H1 (cell line): ENCODE data around the gene SPATA31E1. TPM values are rescaled to one million over a fixed set of nuclear protein-coding genes. Genes with fewer than 3 reads are reported as not detected.

Source experiments
- CTCF ChIA-PET: fragments of 300-600 bp; sonication (Branson Sonifier 250); formaldehyde crosslinking; loops from one replicate; lab custom pipeline; 2021; ENCODE audit not compliant: partially characterized antibody; lab: Charles Lee
- POLR2A ChIA-PET: fragments of 300-600 bp; sonication (Branson Sonifier 250); formaldehyde crosslinking; loops from one replicate; lab custom pipeline; 2021; ENCODE audit warnings: inconsistent platforms; ENCODE audit not compliant: partially characterized antibody; lab: Charles Lee
- DNase-seq, 2 experiments: peaks; one replicate each; pipeline versions ENCODE4 v3.0.0 to v3.0.0-alpha.2; 2010 to 2022; ENCODE audit warnings: low spot score in 2 of 2, low read depth in 1 of 2, mixed read lengths in 1 of 2
- FAIRE-seq: peaks from 2 replicates; lab custom pipeline; 2011; peaks lifted over from hg19 to GRCh38; lab: Jason Lieb, UNC
- H2AFZ ChIP-seq: 2 replicates; pipeline ENCODE4 v1.8.1; 2012; ENCODE audit warnings: low read length, inconsistent platforms
- H2AK5ac ChIP-seq: 2 replicates; pipeline ENCODE4 v1.6.1; 2013; ENCODE audit warnings: low read depth, low read length
- H2BK120ac ChIP-seq: replicated peaks from 2 replicates; pipeline ENCODE3; 2013; ENCODE audit warnings: low read depth, low read length, inconsistent platforms
- H2BK12ac ChIP-seq: 2 replicates; pipeline ENCODE4 v1.6.1; 2013; ENCODE audit warnings: low read depth, low read length
- H2BK15ac ChIP-seq: 2 replicates; pipeline ENCODE4 v1.6.1; 2013; ENCODE audit warnings: low read length
- H2BK20ac ChIP-seq: 2 replicates; pipeline ENCODE4 v1.6.1; 2013; ENCODE audit warnings: low read length
- H2BK5ac ChIP-seq: 2 replicates; pipeline ENCODE4 v1.6.1; 2013; ENCODE audit warnings: low read depth, low read length
- H3K14ac ChIP-seq: 2 replicates; pipeline ENCODE4 v1.6.1; 2013; ENCODE audit warnings: inconsistent platforms; ENCODE audit not compliant: insufficient read length
- H3K18ac ChIP-seq: 2 replicates; pipeline ENCODE4 v1.6.1; 2013; ENCODE audit warnings: low read length; ENCODE audit errors: extremely low read depth
- H3K23ac ChIP-seq: 2 replicates; pipeline ENCODE4 v1.6.1; 2013; ENCODE audit warnings: inconsistent platforms; ENCODE audit not compliant: insufficient read length
- H3K23me2 ChIP-seq: 2 replicates; pipeline ENCODE4 v1.6.1; 2013; ENCODE audit warnings: low read depth, low read length
- H3K27ac ChIP-seq: 2 replicates; pipeline ENCODE4 v1.6.1; 2011; ENCODE audit warnings: low read depth, low read length, inconsistent platforms
- H3K27me3 ChIP-seq, 4 experiments: replicated peaks in 1 of 4; 1 replicate in 1 of 4; 2 replicates in 3 of 4; pipeline versions ENCODE4 v1.6.1 to v1.8.1; 2011 to 2013; ENCODE audit warnings: low read length in 3 of 4, mild to moderate bottlenecking in 3 of 4, inconsistent platforms in 2 of 4, mixed read lengths in 2 of 4, moderate library complexity in 1 of 4; ENCODE audit not compliant: control insufficient read depth in 3 of 4, insufficient read depth in 3 of 4; ENCODE audit errors: extremely low read depth in 1 of 4
- H3K36me3 ChIP-seq, 4 experiments: 2 replicates each; pipeline versions ENCODE4 v1.6.1 to v1.8.1; 2011 to 2013; ENCODE audit warnings: mild to moderate bottlenecking in 4 of 4, low read length in 3 of 4, moderate library complexity in 2 of 4, control low read depth in 1 of 4, inconsistent platforms in 1 of 4; ENCODE audit not compliant: insufficient read depth in 4 of 4, control insufficient read depth in 2 of 4
- H3K4ac ChIP-seq: replicated peaks from 2 replicates; pipeline ENCODE3; 2013; ENCODE audit warnings: low read length, low read depth, mixed read lengths, inconsistent platforms; ENCODE audit not compliant: insufficient read length
- H3K4me1 ChIP-seq, 4 experiments: replicated peaks in 1 of 4; 1 replicate in 1 of 4; 2 replicates in 3 of 4; pipeline versions ENCODE4 v1.6.1 to v1.8.1; 2011 to 2013; ENCODE audit warnings: low read length in 3 of 4, inconsistent platforms in 2 of 4, mixed read lengths in 1 of 4; ENCODE audit not compliant: insufficient read depth in 4 of 4, control insufficient read depth in 3 of 4
- H3K4me2 ChIP-seq, 2 experiments: 2 replicates each; pipeline versions ENCODE4 v1.6.1 to v1.8.1; 2011 to 2013; ENCODE audit warnings: low read depth in 2 of 2, low read length in 2 of 2, control low read depth in 1 of 2, inconsistent platforms in 1 of 2, mild to moderate bottlenecking in 1 of 2; ENCODE audit not compliant: insufficient read depth in 1 of 2
- H3K4me3 ChIP-seq, 4 experiments: fragments of 200-600, 300-600 bp in 1 of 4; sonication (generic), shearing (Covaris generic), sonication (Bioruptor Twin) in 1 of 4; 2 replicates each; pipeline versions ENCODE4 v1.5.1 to v1.8.1; 2011 to 2016; ENCODE audit warnings: low read length in 4 of 4, low read depth in 3 of 4, control low read depth in 2 of 4, inconsistent platforms in 2 of 4, mild to moderate bottlenecking in 2 of 4, mixed read lengths in 1 of 4, moderate library complexity in 1 of 4; ENCODE audit not compliant: insufficient read depth in 2 of 4; ENCODE audit errors: extremely low read depth in 1 of 4
- H3K56ac ChIP-seq: replicated peaks from 2 replicates; pipeline ENCODE3; 2013; ENCODE audit warnings: low read depth, mild to moderate bottlenecking, mixed read lengths, low read length, inconsistent platforms; ENCODE audit not compliant: insufficient read length
- H3K79me1 ChIP-seq: 2 replicates; pipeline ENCODE4 v1.6.1; 2013; ENCODE audit warnings: low read depth, low read length, control low read depth
- H3K79me2 ChIP-seq, 2 experiments: 2 replicates each; pipeline versions ENCODE4 v1.6.1 to v1.8.1; 2012 to 2013; ENCODE audit warnings: low read length in 2 of 2, mild to moderate bottlenecking in 2 of 2, inconsistent platforms in 1 of 2; ENCODE audit not compliant: insufficient read depth in 2 of 2, control insufficient read depth in 1 of 2
- H3K9ac ChIP-seq, 4 experiments: replicated peaks in 1 of 4; 1 replicate in 1 of 4; 2 replicates in 3 of 4; pipeline versions ENCODE4 v1.6.1 to v1.8.1; 2011 to 2013; ENCODE audit warnings: low read depth in 3 of 4, low read length in 3 of 4, control low read depth in 2 of 4, mild to moderate bottlenecking in 2 of 4, moderate library complexity in 2 of 4, inconsistent platforms in 1 of 4; ENCODE audit errors: extremely low read depth in 1 of 4
- H3K9me3 ChIP-seq, 2 experiments: 2 replicates each; pipeline versions ENCODE4 v1.6.1 to v1.8.1; 2012 to 2013; ENCODE audit warnings: mild to moderate bottlenecking in 2 of 2, moderate library complexity in 2 of 2, control low read depth in 1 of 2, inconsistent platforms in 1 of 2, low read depth in 1 of 2, low read length in 1 of 2, mixed read lengths in 1 of 2; ENCODE audit not compliant: insufficient read depth in 2 of 2
- H4K20me1 ChIP-seq, 2 experiments: replicated peaks in 1 of 2; 2 replicates each; pipeline versions ENCODE3 to v1.8.1; 2011 to 2013; ENCODE audit warnings: inconsistent platforms in 2 of 2, low read length in 2 of 2, mild to moderate bottlenecking in 1 of 2; ENCODE audit not compliant: insufficient read depth in 2 of 2, control insufficient read depth in 1 of 2
- H4K5ac ChIP-seq: 2 replicates; pipeline ENCODE4 v1.6.1; 2013; ENCODE audit warnings: low read length, low read depth, mixed read lengths, inconsistent platforms; ENCODE audit not compliant: insufficient read length
- H4K8ac ChIP-seq: 2 replicates; pipeline ENCODE4 v1.8.0; 2013; ENCODE audit warnings: mild to moderate bottlenecking, moderate library complexity, low read length, inconsistent platforms; ENCODE audit not compliant: insufficient read depth; ENCODE audit errors: extremely low read depth
- H4K91ac ChIP-seq: replicated peaks from 2 replicates; pipeline ENCODE3; 2013; ENCODE audit warnings: low read length, mixed read lengths, inconsistent platforms; ENCODE audit not compliant: insufficient read length
- CHD1 ChIP-seq: IDR thresholded peaks from 2 replicates; pipeline ENCODE4 v1.6.1; 2012; ENCODE audit warnings: low read depth, low read length, improper control_type of control experiment
- CTBP2 ChIP-seq: IDR thresholded peaks from 2 replicates; pipeline ENCODE4 v1.7.0; 2011; ENCODE audit warnings: borderline replicate concordance, mild to moderate bottlenecking, moderate library complexity, mixed read lengths, low read length; ENCODE audit not compliant: insufficient read depth, insufficient read length
- WGBS, 2 experiments: shearing (Covaris generic) in 1 of 2; methylation state at CpG; one replicate each; pipeline versions ENCODE4 v1.1.6 to v1.1.7; 2013 to 2015; ENCODE audit warnings: low lambda C conversion rate in 2 of 2, mixed read lengths in 2 of 2, inconsistent platforms in 1 of 2, low coverage in 1 of 2, missing lambda C conversion rate in 1 of 2; ENCODE audit not compliant: insufficient replicate concordance in 2 of 2, insufficient coverage in 1 of 2, insufficient read length in 1 of 2; ENCODE audit errors: extremely low coverage in 1 of 2, missing lambda C conversion rate in 1 of 2; 5-methylcytosine and 5-hydroxymethylcytosine counted together
- polyA plus RNA-seq, 7 experiments: library from polyadenylated mRNA; depleted of rRNA in 3 of 7; stranded (reverse) in 5 of 7; unstranded in 2 of 7; fragments of >200 nt in 5 of 7; fragments of 200-250 nt in 2 of 7; gene quantifications; 1 replicate in 5 of 7; 2 replicates in 1 of 7; 4 replicates in 1 of 7; pipeline versions ENCODE4 v1.2.1 to v1.2.3, GENCODE V29; 2011 to 2013; ENCODE audit warnings: missing spikeins in 2 of 7, mixed read lengths in 2 of 7
- total RNA-seq: library from RNA; stranded (reverse); fragmentation: NEBNext Ultra II Directional; extraction: Animal tissue kit (Norgen Biotek cat#: 25700); gene quantifications from 2 replicates; pipeline ENCODE4 v1.2.1, GENCODE V29; 2021

Gene SPATA31E1
- total and polyA plus RNA-seq, 2 of the 8 experiments (the other 6 are each of a cell fraction or from before 2014, with no cell fraction given) = 0.05 to 0.09 TPM

DNA sequence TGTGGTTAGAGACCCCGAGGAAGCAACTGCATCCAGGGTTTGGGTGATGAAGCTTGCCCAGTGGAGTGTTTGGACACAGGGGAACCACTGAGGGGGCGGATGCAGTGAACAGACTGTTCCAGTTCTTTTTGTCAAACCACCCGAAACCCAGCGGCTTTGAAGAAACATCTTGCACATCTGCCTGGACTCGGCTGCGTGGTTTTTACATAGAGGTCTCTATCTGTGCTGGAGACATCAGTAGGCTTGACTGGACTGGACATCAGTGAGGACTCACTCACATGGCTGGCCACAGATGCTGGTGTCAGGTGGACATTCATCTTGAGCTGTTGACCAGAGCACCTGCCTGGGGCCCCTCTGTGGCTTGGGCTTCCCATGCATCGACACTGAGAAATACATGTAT is 15.3 kb upstream of the SPATA31E1 start:
- H3K14ac ChIP-seq = no peak overlapping the region
- no peak overlapping the region for H4K91ac ChIP-seq
- H3K79me1 ChIP-seq = no peaks in the 10 kb centered on the region
- H2BK20ac ChIP-seq = no peak overlapping the region
- H2BK120ac ChIP-seq = no peak overlapping the region
- no peak overlapping the region for H3K4me3 ChIP-seq
- FAIRE-seq = no peak
- no peaks in the 10 kb centered on the region for H3K79me2 ChIP-seq
- H3K4ac ChIP-seq = no peak overlapping the region
- 88% methylated on average over 7 of the region's 7 CpGs; no CpG with 5 or more reads in 1 of the 2 experiments for WGBS, 2 experiments
- H3K23me2 ChIP-seq = peaks cover 8% of the 10 kb centered on the region; the same call in 1 of the 2 replicates
- CTCF ChIA-PET = interaction anchor here (0.9 to 1.8 kb wide), 3 partner anchors 16 to 183 kb away, joined by 4 to 9 read pairs (median 4); partner anchors contain the start of gene SPATA31E1
- H2BK12ac ChIP-seq = no peak overlapping the region
- no peak overlapping the region for H3K18ac ChIP-seq
- no peak overlapping the region for H3K9ac ChIP-seq
- no peaks in the 10 kb centered on the region for H3K36me3 ChIP-seq
- peaks cover 0 to 5% (median 0%) of the 10 kb centered on the region in 4 experiments; a peak in 2 of 7 replicates for H3K4me1 ChIP-seq
- no peak overlapping the region for H2BK15ac ChIP-seq
- H3K27me3 ChIP-seq = no peaks in the 10 kb centered on the region; a peak in 1 of 7 replicates
- H4K20me1 ChIP-seq = peaks cover 0 to 5% of the 10 kb centered on the region in 2 experiments
- H3K4me2 ChIP-seq = no peak overlapping the region
- H2AK5ac ChIP-seq = no peak overlapping the region
- DNase-seq = no peak
- no peaks in the 10 kb centered on the region for H3K9me3 ChIP-seq
- no peak overlapping the region for H4K8ac ChIP-seq
- H2AFZ ChIP-seq = no peak overlapping the region
- TF ChIP-seq CHD1 (no peak), CTBP2 (no peak)
- POLR2A ChIA-PET = no interaction called here
- H2BK5ac ChIP-seq = no peak overlapping the region
- no peak overlapping the region for H3K56ac ChIP-seq
- no peak overlapping the region for H3K23ac ChIP-seq
- no peak overlapping the region for H3K27ac ChIP-seq
- no peak overlapping the region for H4K5ac ChIP-seq
